GM18508 (cell line): ENCODE results near the gene OXT.

Experiments used
- ATAC-seq: cut with Tn5 transposase; IDR thresholded peaks from one replicate; pipeline ENCODE4 v1.9.1; 2021; ENCODE audit warnings: moderate number of reproducible peaks; ENCODE audit not compliant: insufficient read depth, unreplicated experiment

OXT gene

DNA sequence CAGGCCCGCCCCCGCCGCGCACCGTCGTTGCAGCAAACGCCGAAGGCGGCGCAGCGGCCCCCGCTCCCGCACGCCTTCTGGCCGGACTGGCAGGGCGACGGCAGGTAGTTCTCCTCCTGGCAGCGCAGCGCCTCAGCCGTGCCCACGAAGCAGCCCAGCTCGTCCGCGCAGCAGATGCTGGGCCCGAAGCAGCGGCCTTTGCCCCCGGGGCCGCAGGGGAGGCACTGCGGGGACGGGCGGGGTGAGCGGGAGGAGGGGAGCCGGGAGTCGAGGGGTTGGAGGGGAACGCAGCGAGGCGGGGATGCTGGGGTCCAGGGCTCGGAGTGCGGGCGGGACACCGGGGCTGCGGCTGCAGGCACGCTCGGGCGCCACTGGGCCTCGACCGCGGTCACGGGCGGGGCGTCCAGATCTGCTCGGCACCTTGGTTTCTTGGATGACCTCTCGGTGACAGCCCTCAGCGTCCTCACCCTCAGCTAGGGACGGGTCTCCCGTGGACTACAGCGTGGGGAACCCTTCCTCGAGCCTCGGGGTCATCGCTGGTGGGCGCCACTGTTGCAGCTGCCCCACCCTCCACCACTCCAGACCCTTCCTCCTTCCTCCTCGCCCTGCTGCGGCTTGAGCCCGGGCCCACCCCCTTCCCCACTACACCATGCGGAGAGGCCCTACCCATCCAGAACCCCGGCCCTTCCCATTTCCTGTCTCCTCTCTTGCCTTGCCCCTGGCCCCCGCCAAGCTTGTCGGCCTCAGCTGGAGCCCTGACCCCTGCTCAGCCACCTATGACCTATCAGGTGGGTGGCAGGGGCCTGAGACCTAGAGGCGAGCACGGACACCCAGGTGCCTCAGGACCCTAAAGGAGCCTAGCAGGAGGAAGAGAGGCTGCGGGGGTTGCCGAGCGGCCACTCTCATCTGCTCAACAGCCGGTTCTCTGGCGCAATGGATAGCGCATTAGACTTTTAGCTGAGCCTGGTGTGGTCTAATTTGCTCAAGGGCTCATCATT lies 11.8 kb downstream of the OXT start:
- ATAC-seq, result no peak

DNA sequence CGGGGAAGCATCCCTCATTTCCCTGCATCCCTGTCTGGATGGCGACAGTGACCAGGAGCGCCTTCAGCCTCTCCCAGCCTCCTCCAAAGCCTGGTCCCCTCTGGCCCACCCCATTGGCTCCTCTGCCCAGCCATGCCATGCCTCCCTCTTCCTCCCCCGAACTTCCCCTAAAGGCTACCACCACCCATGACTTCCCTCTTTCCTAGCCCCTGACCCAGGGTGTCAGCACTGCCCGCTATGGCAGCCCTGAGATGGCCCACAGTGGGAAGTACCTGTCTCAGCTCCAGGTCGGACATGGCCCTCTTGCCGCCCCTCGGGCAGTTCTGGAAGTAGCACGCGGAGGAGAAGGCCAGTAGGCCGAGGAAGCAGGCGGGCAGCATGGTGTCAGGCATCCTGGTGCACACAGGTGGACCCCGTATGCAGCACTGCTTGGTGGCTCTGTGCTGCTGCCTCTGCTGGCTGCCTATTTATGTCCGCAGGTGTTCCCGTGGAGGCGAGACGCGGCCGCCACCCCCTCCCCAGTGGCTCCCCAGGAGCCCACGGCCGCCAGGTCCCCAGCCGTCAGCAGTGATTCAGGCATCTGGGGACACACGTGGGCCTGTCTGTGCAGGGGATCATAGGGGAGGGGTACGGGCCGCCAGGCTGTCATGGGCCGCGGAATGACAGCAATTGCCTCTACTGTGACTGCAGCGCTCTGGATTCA lies 13.0 kb downstream of the OXT start, which contains the start of gene AVP:
TSS of gene AVP (minus strand) at position 442 of the 703 bp plus-strand sequence. CDS start at position 392, 50 bp downstream.
- ATAC-seq, result no peak

DNA sequence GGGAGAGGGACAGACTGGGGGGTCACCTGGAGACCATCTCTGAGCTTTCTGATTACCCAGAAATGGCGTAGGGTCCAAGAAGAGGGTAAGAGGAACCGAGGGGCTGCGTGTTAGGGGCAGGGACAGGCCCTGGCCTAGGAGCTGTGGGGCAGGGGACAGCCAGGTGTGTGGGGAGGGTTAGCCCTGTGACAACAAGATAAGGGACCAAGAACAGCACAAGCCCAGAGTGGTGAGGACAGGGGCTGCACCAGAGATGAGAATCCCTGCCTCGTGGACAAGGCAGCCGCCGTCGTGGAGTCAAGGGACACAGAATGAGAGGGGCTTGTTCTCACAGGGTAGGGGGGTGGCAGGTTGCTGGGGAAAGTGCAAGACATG lies 13.6 kb downstream of the OXT start:
- ATAC-seq, result no peak

DNA sequence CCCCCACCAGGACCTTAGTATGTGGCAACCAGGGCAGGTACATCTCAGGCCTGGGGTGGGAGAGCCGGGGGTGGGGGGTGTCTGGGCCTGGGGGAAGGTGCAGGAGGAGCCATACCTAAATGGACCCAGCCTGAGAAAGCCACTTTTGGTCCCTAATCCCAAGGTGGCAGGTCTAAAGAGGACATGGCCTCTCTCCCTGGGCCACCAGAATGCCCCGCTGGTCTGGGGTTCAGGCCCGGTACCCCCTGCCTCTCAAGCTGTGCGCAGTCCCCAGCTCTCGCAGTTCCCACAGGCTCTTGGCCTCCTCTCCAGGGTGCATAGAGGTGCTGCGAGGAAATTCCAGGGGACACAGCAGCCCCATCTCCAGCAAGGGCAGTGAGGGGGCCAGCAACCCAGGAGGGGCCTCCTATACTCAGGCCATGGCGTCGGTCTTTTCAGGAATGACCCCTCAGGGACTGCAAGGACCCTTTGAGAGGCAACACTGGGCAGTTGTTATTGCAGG lies 14.2 kb downstream of the OXT start:
- ATAC-seq, result no peak

DNA sequence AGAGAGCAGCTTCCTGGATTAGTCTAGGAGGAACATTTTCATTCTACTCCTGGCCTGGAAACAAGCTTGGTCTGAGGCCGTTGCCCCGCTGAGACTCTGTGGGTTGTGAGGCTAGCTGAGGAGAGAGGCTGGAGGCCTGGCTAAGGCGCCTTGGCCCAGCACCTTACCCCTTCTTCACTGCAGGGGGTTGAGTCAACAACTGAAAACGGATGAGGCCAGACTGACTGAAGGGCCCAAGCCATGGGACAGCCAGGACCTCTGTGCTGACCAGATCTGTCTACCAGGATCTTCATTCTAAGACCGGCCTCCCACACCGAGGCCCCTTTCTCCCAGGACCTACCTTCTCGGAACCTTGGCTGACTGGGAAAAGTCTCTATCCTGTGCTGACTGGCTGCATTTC lies 16.6 kb downstream of the OXT start:
- ATAC-seq, result no peak

DNA sequence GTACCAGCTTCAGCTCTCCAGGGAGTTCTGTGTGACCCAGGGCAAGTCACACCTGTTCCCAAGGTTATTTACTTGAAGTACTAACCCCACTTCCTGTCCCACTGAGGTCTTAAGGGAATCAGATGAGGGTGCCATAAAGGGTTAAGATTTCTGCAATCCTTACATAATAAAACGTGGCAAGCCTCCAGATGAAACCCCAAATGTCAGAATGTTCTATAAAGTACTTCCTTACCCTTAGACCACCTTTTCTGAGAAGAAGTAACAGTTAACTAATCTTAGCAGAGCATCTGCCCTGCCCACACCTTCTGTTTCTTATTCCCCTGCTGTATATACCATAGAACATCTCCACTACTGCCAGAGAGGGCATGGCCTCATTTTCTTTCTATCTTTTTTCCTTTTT lies 19.1 kb downstream of the OXT start:
- ATAC-seq, result no peak

DNA sequence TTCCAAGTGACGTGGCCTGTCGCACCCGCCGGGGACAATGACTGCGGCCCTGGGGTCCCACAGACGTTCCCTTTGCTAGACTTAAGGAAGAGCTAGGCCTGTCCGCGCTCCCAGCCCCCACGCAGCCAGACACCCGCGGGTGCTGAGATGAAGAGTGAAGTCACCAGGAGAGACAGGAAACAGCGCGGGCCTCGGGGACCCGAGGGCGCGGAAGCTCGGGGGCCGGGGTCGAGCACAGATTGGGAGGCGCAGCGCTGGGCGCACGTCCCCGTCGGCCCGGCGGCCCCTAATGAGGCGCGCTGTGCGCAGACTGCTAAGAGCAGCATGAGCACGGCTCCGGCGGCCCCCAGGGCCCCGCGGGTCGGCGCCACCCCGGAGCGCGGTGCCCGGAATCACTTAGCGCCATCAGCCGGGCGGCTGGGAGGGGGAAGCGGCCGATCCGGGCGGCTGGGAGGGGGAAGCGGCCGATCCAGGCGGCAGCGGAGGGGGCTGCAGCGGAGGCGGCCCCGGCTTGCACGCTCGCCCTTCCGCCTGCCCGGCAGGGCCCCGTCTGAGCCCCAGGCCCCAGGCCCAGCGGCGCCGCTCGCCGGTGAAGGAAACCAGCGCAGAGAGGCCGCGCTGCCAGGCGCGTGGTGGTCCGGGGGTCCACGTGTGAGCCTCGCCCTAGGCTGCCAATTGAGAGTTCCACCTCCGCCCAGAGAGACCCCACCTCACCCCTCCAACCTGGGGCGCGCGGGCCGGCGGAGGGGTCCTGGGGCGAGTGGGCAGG lies 21.4 kb downstream of the OXT start:
- ATAC-seq, result no peak

DNA sequence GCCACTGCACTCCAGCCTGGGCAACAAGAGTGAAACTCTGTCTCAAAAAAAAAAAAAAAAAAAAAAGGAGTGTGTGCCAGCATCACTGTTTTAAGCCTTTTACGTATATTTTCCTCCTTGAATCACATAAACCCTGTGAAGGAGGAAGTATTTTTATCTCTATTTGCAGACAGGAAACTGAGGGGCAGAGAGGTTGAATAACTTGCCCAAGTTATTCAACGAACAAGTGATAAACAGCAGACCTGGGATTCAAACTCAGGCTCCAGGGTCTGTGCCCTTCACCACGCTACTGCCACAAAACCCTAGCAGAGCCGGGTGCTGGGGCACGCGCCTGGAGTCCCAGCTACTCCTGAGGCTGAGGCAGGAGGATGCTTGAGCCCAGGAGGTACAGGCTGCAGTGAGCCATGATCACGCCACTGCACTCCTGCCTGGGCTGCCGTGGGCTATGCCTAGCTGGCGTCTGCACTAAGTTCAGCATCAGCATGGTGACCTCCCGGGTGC lies 22.5 kb downstream of the OXT start:
- no peak for ATAC-seq

DNA sequence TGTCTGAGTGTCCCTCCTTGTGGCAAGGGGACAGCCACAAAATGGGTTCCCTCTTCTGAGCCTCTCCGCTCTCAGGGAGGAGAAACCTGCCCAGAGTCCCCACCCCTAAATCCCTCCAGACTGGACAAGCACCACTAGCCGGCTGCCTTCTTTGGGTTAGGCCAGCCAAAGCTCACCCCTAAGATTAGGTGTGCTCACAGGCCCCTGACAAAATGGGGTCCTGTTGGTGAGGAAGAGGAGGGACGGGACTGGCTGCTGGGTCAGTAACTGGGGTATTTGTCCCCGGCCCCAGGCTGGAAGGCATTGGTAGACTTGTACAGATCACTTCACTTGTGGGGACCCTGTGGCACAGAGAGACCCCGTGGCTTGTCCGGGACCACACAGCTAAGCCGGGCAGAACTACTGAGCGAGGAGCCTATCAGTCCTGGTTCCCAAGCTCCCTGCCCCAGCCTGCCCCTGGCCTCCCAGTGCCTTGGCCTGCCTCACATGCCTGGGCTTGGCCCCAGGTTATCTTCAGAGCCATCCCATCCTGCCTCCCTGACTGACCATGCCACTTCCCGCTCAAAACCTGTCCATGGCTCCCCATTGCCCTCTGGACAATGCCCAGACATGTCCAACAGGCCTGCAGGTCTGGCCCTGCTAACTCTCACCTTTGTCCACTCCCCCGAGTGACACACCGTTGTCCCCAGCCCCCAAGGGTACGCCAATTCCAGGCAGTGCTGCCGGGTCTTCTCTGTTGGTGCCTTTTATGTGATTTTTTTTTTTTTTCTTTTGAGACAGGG lies 23.6 kb downstream of the OXT start:
- ATAC-seq, result no peak

DNA sequence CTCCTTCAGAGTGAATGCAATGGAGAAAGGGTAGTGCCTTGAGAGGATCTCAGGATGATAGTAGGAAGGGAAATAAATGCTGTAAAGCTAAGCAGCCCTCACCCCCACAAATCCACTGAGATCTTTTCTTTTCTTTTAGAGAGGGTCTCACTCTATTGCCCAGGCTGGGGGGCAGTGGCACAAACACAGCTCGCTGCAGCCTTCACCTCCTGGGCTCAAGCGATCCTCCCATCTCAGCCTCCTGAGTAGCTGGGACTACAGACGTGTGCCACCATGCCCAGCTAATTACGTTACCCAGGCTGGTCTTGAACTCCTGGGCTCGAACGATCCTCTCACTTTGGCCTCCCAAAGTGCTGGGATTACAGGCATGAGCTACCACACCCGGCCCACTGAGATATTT lies 29.1 kb downstream of the OXT start:
- no peak for ATAC-seq

DNA sequence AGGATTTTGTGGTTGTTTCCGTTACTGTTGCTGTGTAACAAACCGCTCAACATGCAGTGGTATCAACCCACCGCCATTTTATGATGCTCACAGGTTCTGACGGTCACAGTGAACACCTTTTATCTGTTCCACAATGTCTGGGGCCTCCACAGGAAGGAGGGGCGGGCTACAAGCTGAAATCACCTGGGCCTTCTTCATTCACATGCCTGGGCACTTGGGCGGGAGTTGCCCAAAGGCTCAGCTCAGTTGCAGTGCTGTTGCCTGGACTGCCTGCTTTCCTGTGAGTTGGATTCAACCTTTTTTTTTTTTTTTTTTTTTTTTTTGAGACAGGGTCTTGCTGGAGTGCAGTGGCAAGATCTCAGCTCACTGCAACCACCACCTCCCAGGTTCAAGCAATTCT lies 29.8 kb downstream of the OXT start:
- no peak for ATAC-seq

DNA sequence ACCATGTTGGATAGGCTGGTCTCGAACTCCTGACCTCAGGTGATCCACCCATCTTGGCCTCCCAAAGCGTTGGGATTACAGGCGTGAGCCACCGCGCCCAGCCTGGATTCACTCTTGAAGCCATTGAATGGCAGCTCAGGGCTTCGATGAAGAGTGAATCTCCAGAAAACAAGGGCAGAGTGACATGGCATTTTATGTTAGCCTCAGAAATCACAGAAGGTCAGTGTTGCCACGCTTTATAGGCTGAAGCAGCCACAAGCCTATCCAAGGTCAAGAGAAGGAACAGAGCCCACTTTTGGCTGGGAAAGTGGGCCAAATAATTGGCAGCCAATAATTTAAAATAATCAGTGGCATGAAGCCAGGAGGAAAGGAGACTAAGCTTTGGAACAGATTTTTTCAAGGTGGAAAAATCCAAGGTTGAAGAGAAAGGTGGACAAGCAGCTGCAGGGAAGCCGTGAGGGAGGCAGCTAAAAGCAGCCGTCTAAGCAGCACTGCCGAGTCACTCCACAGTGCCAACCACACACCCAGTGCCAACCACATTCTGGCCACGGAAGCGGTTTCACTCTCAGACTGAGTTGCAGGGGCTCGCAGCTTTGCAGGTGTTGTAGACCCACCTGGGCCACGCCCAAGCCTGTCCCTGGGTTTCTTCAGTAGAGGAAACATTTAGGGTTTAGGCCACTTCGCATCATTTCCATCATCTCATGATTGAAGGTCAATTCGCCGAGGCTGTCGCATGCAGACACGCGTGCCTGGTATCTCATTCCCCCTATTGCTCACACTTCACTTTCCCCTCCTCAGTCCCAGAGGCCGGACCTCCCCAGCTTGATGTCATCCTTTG lies 30.5 kb downstream of the OXT start:
- ATAC-seq, result no peak

DNA sequence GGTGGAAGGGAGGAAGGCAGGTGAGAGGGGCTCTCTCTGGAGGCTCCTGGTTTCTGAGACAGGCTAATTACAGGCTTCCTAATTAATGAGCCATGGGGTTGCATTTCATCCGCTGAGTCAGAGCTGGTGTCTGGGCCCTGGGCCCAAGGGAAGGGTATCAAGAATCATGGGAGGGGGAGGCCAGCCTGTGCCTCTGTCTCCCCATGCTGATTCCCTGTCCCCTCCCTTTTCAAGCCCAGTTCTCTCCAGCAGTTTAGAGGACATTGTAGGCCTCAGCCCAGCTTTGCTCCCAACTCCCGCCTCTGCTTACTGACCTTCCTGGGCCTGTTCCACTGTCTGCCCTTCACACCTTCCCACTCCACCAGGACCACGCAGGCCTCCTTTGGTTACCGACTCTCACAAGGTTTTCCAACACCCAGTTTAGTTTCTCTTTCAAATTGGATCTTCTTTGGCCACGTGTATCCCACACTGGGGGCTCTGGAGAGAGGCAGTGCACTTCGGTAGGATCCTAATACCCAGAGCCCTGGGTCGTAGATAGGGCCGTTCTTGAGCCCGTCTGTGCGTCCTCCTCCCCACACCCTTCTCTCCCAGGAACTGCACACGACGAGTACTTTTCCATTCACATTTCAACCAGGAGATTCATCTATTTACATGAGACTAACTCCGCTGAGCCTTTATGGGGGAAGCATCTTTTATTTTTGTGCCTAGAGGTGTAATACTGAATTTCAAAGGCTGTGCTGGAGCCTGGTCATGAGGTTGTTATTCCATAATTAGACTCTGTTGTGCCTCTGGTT lies 31.4 kb downstream of the OXT start:
- ATAC-seq, result no peak

DNA sequence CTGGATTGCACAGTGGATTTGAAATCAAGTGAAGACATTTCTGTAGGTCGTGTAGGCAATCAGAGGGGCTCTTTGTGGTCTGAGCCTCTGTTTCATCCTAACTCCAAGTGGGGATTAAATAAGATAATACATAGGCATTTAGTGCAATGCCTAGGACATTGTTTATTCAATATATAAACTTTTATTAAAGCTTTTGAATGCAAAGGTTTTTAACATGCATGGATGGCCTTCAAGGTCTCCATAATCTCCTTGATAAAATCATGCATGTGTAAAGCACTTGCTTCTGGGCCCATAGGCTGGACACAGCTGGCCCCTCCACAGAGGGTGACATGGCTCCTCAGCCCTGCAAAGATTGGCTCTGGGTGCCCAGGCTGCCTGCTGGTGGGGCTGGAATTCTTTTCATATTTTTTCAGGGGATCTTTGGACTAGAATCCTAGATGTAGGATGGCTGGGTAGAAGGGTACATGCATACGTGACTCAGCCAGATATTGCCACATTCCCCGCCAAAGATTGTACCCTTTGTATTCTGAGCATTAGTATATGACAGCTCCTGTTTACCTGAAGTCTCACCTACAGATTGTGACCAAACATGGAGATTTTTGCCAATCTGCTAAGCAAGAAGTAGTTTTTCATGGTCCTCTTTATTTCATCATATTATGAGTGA lies 32.1 kb downstream of the OXT start:
- ATAC-seq, result no peak

DNA sequence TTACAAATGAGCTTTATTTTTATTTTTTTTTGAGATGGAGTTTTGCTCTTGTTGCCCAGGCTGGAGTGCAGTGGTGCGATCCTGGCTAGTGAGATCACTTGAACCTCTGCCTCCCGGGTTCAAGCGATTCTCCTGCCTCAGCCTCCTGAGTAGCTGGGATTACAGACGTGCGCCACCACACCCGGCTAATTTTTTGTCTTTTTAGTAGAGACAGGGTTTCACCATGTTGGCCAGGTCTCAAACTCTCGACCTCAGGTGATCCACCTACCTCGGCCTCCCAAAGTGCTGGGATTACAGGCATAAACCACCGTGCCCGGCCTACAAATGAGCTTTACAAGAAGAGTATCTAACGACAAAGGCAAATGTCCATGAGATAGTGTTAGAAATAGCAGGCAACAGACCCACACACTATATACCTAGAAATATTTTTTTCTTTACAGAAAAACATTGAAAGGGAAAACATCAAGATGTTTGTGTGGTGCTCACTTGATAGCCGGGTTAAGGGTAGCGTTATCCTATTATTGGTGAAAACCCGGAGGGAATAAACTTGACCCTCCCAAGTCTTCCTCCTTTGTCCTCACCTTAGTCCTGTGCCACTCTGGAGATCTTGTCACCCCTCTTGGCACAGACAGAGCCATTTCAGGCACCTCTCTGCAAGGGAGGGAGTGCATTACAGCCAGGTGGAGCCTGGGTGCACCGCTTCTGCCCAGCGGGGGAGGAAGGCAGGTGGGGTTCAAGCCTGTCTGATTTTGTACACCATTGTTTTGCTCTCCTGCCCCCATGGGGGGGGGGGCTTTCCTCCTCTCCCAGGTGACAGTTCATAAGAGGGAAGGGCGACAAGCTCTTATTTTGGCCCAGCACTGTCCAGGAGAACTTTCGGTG lies 34.1 kb downstream of the OXT start:
- ATAC-seq, result no peak

DNA sequence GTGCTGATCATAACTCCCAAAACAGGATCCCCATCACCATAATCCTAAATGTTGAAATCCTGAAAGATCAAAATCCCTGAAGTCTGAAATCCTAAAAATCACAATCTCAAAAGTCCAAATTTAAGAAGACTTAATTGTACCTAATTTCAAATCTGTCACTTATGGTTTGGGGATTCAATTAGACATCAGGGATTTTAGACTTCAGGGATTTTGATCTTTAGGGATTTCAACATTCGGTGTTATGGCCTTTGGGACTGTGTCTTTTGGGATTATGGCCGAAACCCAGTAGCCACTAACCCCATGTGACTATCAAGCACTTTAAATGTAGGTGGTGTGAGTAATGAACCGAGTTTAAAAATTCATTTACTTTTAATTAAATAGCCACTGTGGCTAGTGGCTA lies 34.8 kb downstream of the OXT start:
- no peak for ATAC-seq
